GM21528 (cell line): Measurements from ENCODE around the gene BICD2.

Experiments used
- ATAC-seq: cut with Tn5 transposase; IDR thresholded peaks from one replicate; pipeline ENCODE4 v1.9.1; 2021; ENCODE audit warnings: mild to moderate bottlenecking, moderate library complexity; ENCODE audit not compliant: unreplicated experiment, low FRiP score

The BICD2 gene

GRCh38 chr9:92680166-92681119 lies 84.2 kb downstream of the BICD2 start:
- ATAC-seq, result no peak

GRCh38 chr9:92679413-92680165 lies 85.0 kb downstream of the BICD2 start:
- no peak for ATAC-seq

DNA sequence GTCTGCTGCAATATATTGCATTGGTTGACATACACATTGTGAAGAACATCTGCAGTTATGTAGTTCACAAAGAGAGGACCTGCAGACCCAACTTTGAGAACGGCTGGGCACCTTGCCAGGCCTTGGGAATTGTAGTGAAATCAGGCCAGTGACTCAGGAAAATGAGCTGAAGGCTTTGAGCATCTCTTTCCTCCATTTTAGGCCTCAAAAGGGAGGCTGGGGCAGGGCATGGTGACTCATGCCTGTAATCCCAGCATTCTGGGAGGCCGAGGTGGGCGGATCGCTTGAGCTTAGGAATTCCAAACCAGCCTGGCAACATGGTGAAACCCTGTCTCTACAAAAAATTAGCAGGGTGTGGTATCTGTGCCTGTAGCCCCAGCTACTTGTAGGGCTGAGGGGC lies 93.3 kb downstream of the BICD2 start:
- no peak for ATAC-seq

DNA sequence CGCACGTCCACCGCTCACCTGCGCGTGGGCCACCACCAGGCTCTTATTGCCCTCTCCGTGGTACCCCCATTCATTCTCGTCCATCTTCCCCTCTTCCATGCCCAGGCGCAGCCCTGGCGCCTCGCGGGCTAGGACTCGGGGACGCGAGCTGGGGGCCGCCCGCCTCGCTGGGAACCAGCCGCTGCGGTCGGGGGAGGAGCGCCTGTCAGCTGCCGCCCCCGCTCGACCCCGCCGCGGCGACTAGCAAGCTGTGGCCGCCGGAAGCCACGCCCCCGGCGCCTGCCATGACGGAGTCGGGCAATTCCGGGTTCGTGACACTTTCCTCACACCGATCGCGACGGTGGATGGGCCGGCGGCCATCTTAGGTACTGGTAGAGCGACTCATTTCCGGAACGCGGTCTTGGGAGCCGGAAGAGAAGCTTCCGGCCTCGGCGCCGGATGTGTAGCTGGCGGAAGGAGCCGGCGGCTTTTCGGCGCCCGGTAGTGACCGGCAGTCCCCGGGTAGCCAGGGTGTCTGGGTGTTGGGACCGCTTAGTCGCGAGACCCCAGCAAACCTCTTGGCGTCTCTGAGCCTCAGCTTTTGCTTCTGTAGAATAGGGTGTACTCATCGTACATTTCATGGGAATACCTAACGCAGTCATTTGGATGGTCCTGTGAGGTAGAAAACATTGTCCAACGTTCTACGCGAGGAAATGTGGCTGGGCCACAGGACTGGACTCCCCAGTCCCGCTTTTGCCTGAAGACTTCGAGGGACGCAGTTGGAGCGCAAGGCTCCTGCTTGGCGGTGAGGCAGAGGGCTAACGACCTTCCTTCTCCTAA lies 94.5 kb downstream of the BICD2 start, which contains the start of gene IPPK:
Gene IPPK, minus strand, starts transcription at position 242 of the 819 bp plus-strand sequence. Its CDS starts 143 bp downstream, at position 99.
- peak; percentile 94 for ATAC-seq

DNA sequence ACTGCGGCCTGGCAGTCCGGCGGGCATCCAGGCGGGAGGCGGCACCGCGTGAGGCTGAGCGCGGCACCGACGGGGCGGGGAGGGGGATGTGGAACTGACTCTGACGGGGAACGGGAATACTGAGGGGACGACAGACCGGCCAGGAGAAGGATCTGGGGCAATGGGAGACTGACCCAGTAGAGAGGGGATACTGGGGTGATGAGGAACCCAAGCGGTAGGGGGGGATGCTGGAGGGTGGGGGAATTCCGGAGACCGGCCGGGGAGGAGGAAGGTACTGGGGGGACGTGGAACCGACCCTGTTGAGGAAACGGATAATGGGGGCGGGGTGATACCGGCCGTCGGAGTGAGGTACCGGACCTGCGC lies 95.1 kb downstream of the BICD2 start:
- peak; percentile 19 for ATAC-seq

- ATAC-seq, result no peak
Measured at GRCh38 chr9:92668746-92669526, 95.7 kb downstream of the BICD2 start.

DNA sequence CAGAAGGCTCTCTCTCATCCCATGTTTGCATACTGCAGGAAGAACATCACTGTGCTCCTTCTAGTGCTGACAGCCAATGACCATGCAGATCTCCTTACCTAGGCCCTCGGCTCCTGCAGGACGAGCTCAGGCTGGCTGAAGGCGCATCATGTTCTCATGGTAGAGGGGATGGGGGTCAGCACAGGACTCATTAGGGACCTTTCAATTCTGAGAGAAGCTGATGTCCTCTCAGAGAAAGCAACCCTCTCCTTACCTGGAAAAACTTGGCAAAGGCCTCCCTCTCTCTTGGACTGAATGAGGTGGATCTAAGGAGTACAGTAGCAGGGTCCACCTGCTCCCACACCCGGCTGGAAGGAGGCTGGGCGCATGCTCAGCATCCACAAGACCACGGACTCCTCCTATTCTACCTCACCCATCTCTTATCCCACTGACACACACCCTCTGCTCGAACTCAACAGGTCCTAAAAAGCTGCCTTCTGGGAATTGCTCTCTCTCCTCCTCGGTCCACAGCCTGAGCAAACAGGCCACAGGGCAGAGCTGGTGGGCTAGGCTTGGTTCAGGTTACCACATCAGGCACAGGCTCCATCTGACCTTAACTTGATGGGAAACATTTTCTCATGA lies 97.6 kb downstream of the BICD2 start:
- no peak for ATAC-seq

DNA sequence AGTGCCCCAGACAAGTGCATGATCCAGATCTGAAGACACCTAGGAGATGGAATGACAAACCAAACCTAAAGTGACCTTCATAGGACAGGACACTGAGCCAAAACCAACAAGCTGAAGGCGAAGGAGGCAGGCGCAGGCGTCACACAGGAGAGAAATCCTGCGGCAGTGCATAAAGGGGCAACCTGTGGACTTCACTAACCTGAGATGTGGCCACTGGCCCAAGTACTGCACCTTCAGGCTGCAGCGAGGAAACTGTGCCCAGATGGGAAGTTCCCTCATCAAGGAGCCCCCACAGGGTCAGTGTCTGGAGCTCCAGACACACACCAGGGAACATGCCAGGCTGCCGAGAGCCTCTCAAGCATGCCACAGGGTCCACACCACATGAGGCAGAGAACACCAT lies 98.4 kb downstream of the BICD2 start:
- no peak for ATAC-seq

DNA sequence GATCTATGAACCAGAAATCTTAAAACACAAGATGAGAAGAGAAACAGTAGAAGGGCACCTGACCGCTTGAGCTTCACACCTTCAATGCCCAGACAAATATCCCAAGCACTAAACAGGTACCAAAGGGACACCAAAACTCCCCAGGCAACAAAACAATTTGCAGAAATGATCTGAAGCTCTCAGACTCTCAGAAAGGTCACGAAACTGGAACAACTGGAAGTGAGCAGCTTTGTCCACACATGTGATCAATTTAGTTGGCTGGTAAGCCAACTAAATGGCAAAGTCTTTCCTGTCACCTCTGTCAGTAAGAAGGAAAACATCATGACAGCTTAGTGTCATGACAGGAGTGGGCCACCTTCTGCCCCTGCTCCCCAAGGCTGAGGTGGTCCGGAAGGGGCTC lies 98.8 kb downstream of the BICD2 start:
- no peak for ATAC-seq

DNA sequence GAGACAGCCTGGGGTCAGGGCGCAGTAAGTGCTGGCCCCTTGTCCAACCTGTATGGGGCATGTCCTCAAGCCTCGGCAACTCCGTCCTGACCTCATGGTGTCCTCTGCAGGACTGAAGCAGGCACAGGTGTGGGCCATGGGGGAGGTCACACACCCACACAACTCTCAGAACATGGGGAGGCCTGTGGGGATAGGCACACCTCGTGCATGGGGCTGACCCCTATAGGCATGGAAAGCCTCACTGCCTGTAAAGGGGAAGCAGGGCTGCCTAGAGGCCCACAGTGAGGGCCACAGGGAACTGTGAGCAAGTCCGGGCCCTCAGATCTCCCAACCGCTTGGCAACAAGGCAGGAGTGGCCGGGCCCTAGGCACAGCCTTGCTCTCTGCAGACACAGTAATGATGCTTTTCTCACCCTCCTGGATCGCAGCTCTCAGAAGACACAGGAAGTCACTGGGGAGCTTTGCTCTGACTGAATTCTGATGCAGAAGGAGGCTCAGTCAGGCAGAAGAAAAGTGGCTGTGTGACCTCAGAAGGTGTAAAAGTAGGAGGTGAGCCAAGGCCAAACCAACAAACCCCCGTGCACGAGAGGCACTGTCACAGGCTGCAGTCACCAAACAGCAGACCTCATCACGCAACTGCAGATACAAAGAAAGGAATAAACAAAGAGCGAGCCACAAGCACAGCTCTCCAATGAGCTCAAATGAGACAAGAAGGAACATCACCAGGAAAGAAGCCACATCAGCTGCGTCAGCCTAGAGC lies 100.1 kb downstream of the BICD2 start:
- no peak for ATAC-seq

DNA sequence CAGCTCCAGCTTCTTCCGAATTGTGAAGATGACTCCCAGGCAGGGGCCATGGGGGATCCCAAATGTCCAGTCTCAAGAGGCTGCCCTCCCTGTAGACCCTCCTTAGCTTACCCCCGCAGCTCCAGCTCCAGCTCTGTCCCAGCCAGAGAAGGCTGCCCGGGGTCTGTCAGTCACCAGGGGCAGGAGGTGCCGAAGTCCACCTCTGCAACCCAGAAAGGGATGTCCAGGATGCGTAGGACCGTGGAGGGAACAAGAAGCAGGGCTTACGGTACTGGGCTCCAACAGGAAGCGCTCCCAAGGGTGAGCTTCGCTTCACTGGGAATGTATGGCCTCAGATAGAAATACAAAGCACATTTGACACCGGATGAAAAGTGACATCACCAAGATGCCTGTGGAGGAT lies 100.7 kb downstream of the BICD2 start:
- ATAC-seq, result no peak

- ATAC-seq, result no peak
Measured at GRCh38 chr9:92663126-92663525, 101.5 kb downstream of the BICD2 start.

DNA sequence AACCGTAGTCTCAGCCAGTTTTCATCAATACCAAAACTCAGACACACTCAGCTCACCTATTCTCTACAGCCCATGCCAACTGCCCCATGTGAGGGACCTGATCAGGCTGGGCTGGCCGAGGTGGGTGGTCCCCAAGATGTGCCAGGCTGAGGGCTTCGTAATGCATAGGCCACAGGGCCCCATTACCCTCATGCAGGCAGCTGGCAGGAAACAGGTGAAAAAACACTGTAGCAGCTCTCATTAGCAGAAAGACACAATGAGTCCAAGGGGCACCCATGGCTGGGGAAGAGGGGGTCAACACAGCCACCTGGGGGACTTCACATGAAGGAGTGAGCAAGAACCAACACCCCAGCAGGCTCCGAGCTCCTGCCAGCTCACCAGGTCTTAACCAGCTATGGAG lies 102.9 kb downstream of the BICD2 start:
- no peak for ATAC-seq
